Measurements from ENCODE around the gene NEK1.
"Not testable (repeated sequence)": the region's sequence is repeated elsewhere in the genome, so short reads cannot be mapped to it uniquely, and the experiment has no call there.

The NEK1 gene

DNA sequence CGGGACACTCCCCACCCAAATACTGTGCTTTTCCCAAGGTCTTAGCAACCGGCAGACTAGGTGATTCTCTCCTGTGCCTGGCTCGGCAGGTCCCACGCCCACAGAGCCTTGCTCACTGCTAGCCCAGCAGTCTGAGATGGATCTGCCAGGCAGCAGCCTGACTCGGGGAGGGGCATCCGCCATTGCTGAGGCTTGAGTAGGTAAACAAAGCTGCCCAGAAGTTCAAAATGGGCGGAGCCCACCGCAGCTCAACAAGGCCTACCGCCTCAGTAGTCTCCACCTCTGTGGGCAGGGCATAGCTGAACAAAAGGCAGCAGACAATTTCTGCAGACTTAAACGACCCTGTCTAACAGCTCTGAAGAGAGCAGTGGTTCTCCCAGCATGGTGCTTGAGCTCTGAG, 163.4 kb downstream of the NEK1 start:
- H2AFZ ChIP-seq (ENCODE audit: low read depth, low read length); H3K4me1 ChIP-seq (ENCODE audit: insufficient read depth, low read length); H3K9me3 ChIP-seq (ENCODE audit: insufficient read depth, low read length, severe bottlenecking); H3K27me3 ChIP-seq (ENCODE audit: insufficient read depth, low read length, poor library complexity); H3K9ac ChIP-seq (ENCODE audit: low read depth, low read length); H3K79me2 ChIP-seq (ENCODE audit: insufficient read depth, low read length); ATAC-seq (ENCODE audit: insufficient read depth, low read depth); H3K36me3 ChIP-seq (ENCODE audit: insufficient read depth, low read length); H3K4me2 ChIP-seq (ENCODE audit: insufficient read depth, low read length); H4K20me1 ChIP-seq (ENCODE audit: insufficient read depth, low read length); DNase-seq; H3K4me3 ChIP-seq (ENCODE audit: low read depth in 1 of 2, low read length in 2 of 2); H3K27ac ChIP-seq (ENCODE audit: low read length): not testable (repeated sequence)

DNA sequence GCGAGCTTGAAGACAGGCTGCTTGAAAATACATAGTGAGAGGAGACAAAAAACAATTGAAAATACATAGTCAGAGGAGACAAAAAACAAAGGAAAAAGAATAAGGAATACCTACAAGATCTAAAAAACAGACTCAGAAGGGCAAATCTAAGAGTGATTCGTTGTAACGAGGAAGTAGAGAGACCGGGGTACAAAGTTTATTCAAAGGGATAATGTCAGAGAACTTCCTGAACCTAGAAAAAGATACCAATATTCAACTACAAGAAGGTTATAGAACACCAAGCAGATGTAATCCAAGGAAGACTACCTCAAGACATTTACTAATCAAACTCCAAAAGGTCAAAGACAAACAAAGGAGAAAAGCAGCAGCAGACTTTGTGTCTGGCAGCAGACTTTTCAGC, 165.6 kb downstream of the NEK1 start:
- Histone ChIP-seq H2AFZ (ENCODE audit: low read depth, low read length) (no peak overlapping the region), H3K79me2 (ENCODE audit: insufficient read depth, low read length) (no peaks in the 10 kb centered on the region), H3K9me3 (ENCODE audit: insufficient read depth, low read length, severe bottlenecking) (peaks cover 12% of the 10 kb centered on the region), H3K27me3 (ENCODE audit: insufficient read depth, low read length, poor library complexity) (no peaks in the 10 kb centered on the region), H3K4me3 (ENCODE audit: low read depth in 1 of 2, low read length in 2 of 2) (no peak overlapping the region), H3K9ac (ENCODE audit: low read depth, low read length) (no peak overlapping the region), H3K4me1 (ENCODE audit: insufficient read depth, low read length) (no peaks in the 10 kb centered on the region), H3K36me3 (ENCODE audit: insufficient read depth, low read length) (peaks cover 5% of the 10 kb centered on the region; the same call in 1 of the 2 replicates), H4K20me1 (ENCODE audit: insufficient read depth, low read length) (no peaks in the 10 kb centered on the region), H3K4me2 (ENCODE audit: insufficient read depth, low read length) (no peak overlapping the region), H3K27ac (ENCODE audit: low read length) (no peak overlapping the region)
- DNase-seq (no peak), ATAC-seq (ENCODE audit: insufficient read depth, low read depth) (no peak)
- no peak for TF ChIP-seq EZH2 (IDR thresholded peaks at IDR 0.05; ENCODE audit: borderline replicate concordance, low read depth, low read length, severe bottlenecking)
- TF ChIP-seq, protein P1, sequence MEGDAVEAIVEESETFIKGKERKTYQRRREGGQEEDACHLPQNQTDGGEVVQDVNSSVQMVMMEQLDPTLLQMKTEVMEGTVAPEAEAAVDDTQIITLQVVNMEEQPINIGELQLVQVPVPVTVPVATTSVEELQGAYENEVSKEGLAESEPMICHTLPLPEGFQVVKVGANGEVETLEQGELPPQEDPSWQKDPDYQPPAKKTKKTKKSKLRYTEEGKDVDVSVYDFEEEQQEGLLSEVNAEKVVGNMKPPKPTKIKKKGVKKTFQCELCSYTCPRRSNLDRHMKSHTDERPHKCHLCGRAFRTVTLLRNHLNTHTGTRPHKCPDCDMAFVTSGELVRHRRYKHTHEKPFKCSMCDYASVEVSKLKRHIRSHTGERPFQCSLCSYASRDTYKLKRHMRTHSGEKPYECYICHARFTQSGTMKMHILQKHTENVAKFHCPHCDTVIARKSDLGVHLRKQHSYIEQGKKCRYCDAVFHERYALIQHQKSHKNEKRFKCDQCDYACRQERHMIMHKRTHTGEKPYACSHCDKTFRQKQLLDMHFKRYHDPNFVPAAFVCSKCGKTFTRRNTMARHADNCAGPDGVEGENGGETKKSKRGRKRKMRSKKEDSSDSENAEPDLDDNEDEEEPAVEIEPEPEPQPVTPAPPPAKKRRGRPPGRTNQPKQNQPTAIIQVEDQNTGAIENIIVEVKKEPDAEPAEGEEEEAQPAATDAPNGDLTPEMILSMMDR (IDR thresholded peaks at IDR 0.05; ENCODE audit: borderline replicate concordance, extremely low read depth, low read length, poor library complexity, severe bottlenecking), result no peak

DNA sequence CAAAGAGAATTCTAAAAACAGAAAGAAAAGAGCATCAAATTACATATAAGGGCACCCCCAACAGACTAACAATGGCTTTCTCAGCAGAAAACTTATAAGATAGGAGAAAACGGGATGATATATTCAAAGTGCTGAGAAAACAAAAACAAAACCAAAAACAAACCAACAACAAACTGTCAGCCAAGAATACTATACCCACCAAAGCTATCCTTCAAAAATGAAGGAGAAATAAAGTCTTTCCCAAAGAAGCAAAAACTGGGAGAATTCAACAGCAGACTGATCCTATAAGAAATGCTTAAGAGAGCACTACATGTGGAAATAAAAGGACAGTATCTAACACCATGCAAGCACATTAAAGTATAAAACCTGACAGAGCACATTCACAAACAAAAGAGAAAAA, 168.6 kb downstream of the NEK1 start:
- H4K20me1 ChIP-seq (ENCODE audit: insufficient read depth, low read length), result no peaks in the 10 kb centered on the region
- H3K4me2 ChIP-seq (ENCODE audit: insufficient read depth, low read length), result no peak overlapping the region
- no peaks in the 10 kb centered on the region for H3K4me1 ChIP-seq (ENCODE audit: insufficient read depth, low read length)
- no peak overlapping the region for H3K27ac ChIP-seq (ENCODE audit: low read length)
- H3K9ac ChIP-seq (ENCODE audit: low read depth, low read length), result no peak overlapping the region
- no peak overlapping the region for H2AFZ ChIP-seq (ENCODE audit: low read depth, low read length)
- H3K27me3 ChIP-seq (ENCODE audit: insufficient read depth, low read length, poor library complexity), result no peaks in the 10 kb centered on the region
- ATAC-seq (ENCODE audit: insufficient read depth, low read depth) (no peak), DNase-seq (no peak)
- TF ChIP-seq, protein P1 (IDR thresholded peaks at IDR 0.05; ENCODE audit: borderline replicate concordance, extremely low read depth, low read length, poor library complexity, severe bottlenecking), result no peak
- no peak for TF ChIP-seq EZH2 (IDR thresholded peaks at IDR 0.05; ENCODE audit: borderline replicate concordance, low read depth, low read length, severe bottlenecking)
- H3K9me3 ChIP-seq (ENCODE audit: insufficient read depth, low read length, severe bottlenecking), result peaks cover 12% of the 10 kb centered on the region
- peaks cover 4% of the 10 kb centered on the region; the same call in 1 of the 2 replicates for H3K36me3 ChIP-seq (ENCODE audit: insufficient read depth, low read length)
- H3K79me2 ChIP-seq (ENCODE audit: insufficient read depth, low read length), result no peaks in the 10 kb centered on the region
- no peak overlapping the region for H3K4me3 ChIP-seq (ENCODE audit: low read depth in 1 of 2, low read length in 2 of 2)

DNA sequence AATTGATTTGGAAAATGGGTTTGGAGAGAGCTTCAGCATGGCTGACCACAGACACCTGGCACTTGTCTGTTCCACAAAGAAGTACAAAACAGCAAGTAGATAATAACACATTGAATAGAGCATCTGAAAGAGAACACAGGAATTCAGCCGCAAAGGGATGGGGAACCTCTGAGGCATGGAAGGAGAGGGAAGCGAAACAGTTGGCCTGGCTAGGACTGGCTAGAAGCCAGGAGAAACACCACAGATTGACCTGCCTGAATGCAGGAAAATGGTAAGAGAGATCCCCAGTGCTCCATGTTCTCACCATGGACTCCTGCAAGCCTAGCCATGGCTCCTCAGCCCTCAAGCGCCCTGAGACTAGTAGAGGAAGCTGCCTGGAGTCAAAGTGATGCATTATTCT, 171.9 kb downstream of the NEK1 start:
- no peaks in the 10 kb centered on the region for H4K20me1 ChIP-seq (ENCODE audit: insufficient read depth, low read length)
- no peaks in the 10 kb centered on the region for H3K4me1 ChIP-seq (ENCODE audit: insufficient read depth, low read length)
- peaks cover 12% of the 10 kb centered on the region for H3K9me3 ChIP-seq (ENCODE audit: insufficient read depth, low read length, severe bottlenecking)
- no peak for TF ChIP-seq EZH2 (IDR thresholded peaks at IDR 0.05; ENCODE audit: borderline replicate concordance, low read depth, low read length, severe bottlenecking)
- TF ChIP-seq, protein P1 (IDR thresholded peaks at IDR 0.05; ENCODE audit: borderline replicate concordance, extremely low read depth, low read length, poor library complexity, severe bottlenecking), result no peak
- no peak overlapping the region for H2AFZ ChIP-seq (ENCODE audit: low read depth, low read length)
- DNase-seq (no peak), ATAC-seq (ENCODE audit: insufficient read depth, low read depth) (no peak)
- H3K27ac ChIP-seq (ENCODE audit: low read length), result no peak overlapping the region
- no peak overlapping the region for H3K4me3 ChIP-seq (ENCODE audit: low read depth in 1 of 2, low read length in 2 of 2)
- H3K4me2 ChIP-seq (ENCODE audit: insufficient read depth, low read length), result no peak overlapping the region
- H3K9ac ChIP-seq (ENCODE audit: low read depth, low read length), result no peak overlapping the region
- no peaks in the 10 kb centered on the region for H3K27me3 ChIP-seq (ENCODE audit: insufficient read depth, low read length, poor library complexity)
- H3K79me2 ChIP-seq (ENCODE audit: insufficient read depth, low read length), result no peaks in the 10 kb centered on the region
- H3K36me3 ChIP-seq (ENCODE audit: insufficient read depth, low read length), result no peaks in the 10 kb centered on the region; the same call in 1 of the 2 replicates
